HEK293 (cell line): ENCODE data around the gene EBF3.

Source experiments
- CTCF ChIA-PET: fragments of 350-600 bp; formaldehyde crosslinking; extraction: SDS; loops from one replicate; lab custom pipeline; 2021; ENCODE audit warnings: antibody characterized with exemption; lab: Yijun Ruan, JAX
- POLR2A ChIA-PET: fragments of 300-600 bp; formaldehyde crosslinking; extraction: SDS; loops from one replicate; lab custom pipeline; 2020; ENCODE audit warnings: antibody characterized with exemption, inconsistent platforms; lab: Yijun Ruan, JAX
- H3K27ac ChIP-seq: fragments of 200-500 bp; sonication (Bioruptor generic); 2 replicates; pipeline ENCODE4 v1.5.1; 2014; ENCODE audit warnings: low read depth, low read length, control low read depth, inconsistent platforms; ENCODE audit errors: extremely low read depth
- H3K36me3 ChIP-seq, 2 experiments: fragments of 200-500 bp in 1 of 2; sonication (Bioruptor generic) in 1 of 2; 1 replicate in 1 of 2; 2 replicates in 1 of 2; pipeline ENCODE4 v1.5.1; 2014 to 2017; ENCODE audit warnings: inconsistent platforms in 2 of 2, low read length in 2 of 2; ENCODE audit not compliant: control insufficient read depth in 2 of 2, insufficient read depth in 1 of 2
- H3K4me1 ChIP-seq: fragments of 200-500 bp; sonication (Bioruptor generic); 2 replicates; pipeline ENCODE4 v1.5.1; 2014; ENCODE audit warnings: mild to moderate bottlenecking, low read length, inconsistent platforms; ENCODE audit not compliant: control insufficient read depth, insufficient read depth
- H3K4me3 ChIP-seq: 2 replicates; pipeline ENCODE4 v1.5.1; 2011; ENCODE audit warnings: low read depth, mild to moderate bottlenecking, control low read depth, low read length, moderate library complexity
- H3K9me3 ChIP-seq: fragments of 200-500 bp; sonication (Bioruptor generic); 2 replicates; pipeline ENCODE4 v1.5.1; 2014; ENCODE audit warnings: low read depth, low read length, inconsistent platforms; ENCODE audit not compliant: control insufficient read depth, insufficient read depth
- EGR2 ChIP-seq: fragments of 450-650 bp; formaldehyde crosslinking; IDR thresholded peaks from 2 replicates; pipeline ENCODE4 v1.5.1; 2016; ENCODE audit warnings: low read depth, missing biosample characterization, missing genetic modification characterization
- ELK4 ChIP-seq: IDR thresholded peaks from 2 replicates; pipeline ENCODE4 v1.6.1; 2011; ENCODE audit warnings: mild to moderate bottlenecking, low read depth, low read length, borderline replicate concordance
- GLIS1 ChIP-seq: fragments of 450-650 bp; formaldehyde crosslinking; IDR thresholded peaks from 2 replicates; pipeline ENCODE4 v1.5.1; 2016; ENCODE audit warnings: missing biosample characterization, missing genetic modification characterization
- HIC1 ChIP-seq: fragments of 450-650 bp; formaldehyde crosslinking; IDR thresholded peaks from 2 replicates; pipeline ENCODE4 v1.5.1; 2016; ENCODE audit warnings: missing biosample characterization, missing genetic modification characterization
- KLF8 ChIP-seq: fragments of 450-650 bp; formaldehyde crosslinking; IDR thresholded peaks from 2 replicates; pipeline ENCODE4 v1.5.1; 2016; ENCODE audit warnings: missing biosample characterization, missing genetic modification characterization
- SCRT1 ChIP-seq: fragments of 450-650 bp; formaldehyde crosslinking; IDR thresholded peaks from 2 replicates; pipeline ENCODE4 v1.5.1; 2016; ENCODE audit warnings: missing biosample characterization, missing genetic modification characterization, borderline replicate concordance
- SP3 ChIP-seq: fragments of 450-650 bp; formaldehyde crosslinking; IDR thresholded peaks from 2 replicates; pipeline ENCODE4 v1.5.1; 2016; ENCODE audit warnings: missing biosample characterization, missing genetic modification characterization
- WT1 ChIP-seq: fragments of 450-650 bp; formaldehyde crosslinking; IDR thresholded peaks from 2 replicates; pipeline ENCODE4 v1.5.1; 2016; ENCODE audit warnings: missing biosample characterization, missing genetic modification characterization
- YY2 ChIP-seq: fragments of 450-650 bp; formaldehyde crosslinking; IDR thresholded peaks from 2 replicates; pipeline ENCODE4 v1.5.1; 2016; ENCODE audit warnings: missing biosample characterization, missing genetic modification characterization
- ZNF10 ChIP-seq: fragments of 450-650 bp; formaldehyde crosslinking; IDR thresholded peaks from 2 replicates; pipeline ENCODE4 v1.5.1; 2017; ENCODE audit warnings: missing biosample characterization, missing genetic modification characterization
- ZNF133 ChIP-seq: fragments of 450-650 bp; formaldehyde crosslinking; IDR thresholded peaks from 2 replicates; pipeline ENCODE4 v1.5.1; 2016; ENCODE audit warnings: missing biosample characterization, missing genetic modification characterization
- ZNF174 ChIP-seq: fragments of 450-650 bp; formaldehyde crosslinking; IDR thresholded peaks from 2 replicates; pipeline ENCODE4 v1.5.0; 2017; ENCODE audit warnings: missing biosample characterization, mild to moderate bottlenecking, missing genetic modification characterization
- ZNF184 ChIP-seq: fragments of 450-650 bp; IDR thresholded peaks from 2 replicates; pipeline ENCODE4 v1.5.1; 2018; ENCODE audit warnings: missing biosample characterization, mild to moderate bottlenecking, missing genetic modification characterization
- ZNF223 ChIP-seq: fragments of 450-650 bp; formaldehyde crosslinking; IDR thresholded peaks from 2 replicates; pipeline ENCODE4 v1.5.1; 2016; ENCODE audit warnings: missing biosample characterization, missing genetic modification characterization
- ZNF37A ChIP-seq: fragments of 450-650 bp; IDR thresholded peaks from 2 replicates; pipeline ENCODE4 v1.5.1; 2018; ENCODE audit warnings: missing biosample characterization, missing genetic modification characterization
- ZNF394 ChIP-seq: fragments of 450-650 bp; formaldehyde crosslinking; IDR thresholded peaks from 2 replicates; pipeline ENCODE4 v1.5.1; 2016; ENCODE audit warnings: missing biosample characterization, missing genetic modification characterization, mild to moderate bottlenecking, moderate library complexity, borderline replicate concordance
- ZNF398 ChIP-seq: fragments of 450-650 bp; formaldehyde crosslinking; IDR thresholded peaks from 2 replicates; pipeline ENCODE4 v1.5.1; 2017; ENCODE audit warnings: missing biosample characterization, missing genetic modification characterization
- ZNF404 ChIP-seq: fragments of 450-650 bp; formaldehyde crosslinking; IDR thresholded peaks from 2 replicates; pipeline ENCODE4 v1.5.1; 2017; ENCODE audit warnings: missing biosample characterization, missing genetic modification characterization
- ZNF433 ChIP-seq: fragments of 450-650 bp; formaldehyde crosslinking; IDR thresholded peaks from 2 replicates; pipeline ENCODE4 v1.5.1; 2016; ENCODE audit warnings: missing biosample characterization, missing genetic modification characterization, low read depth
- ZNF548 ChIP-seq: fragments of 450-650 bp; formaldehyde crosslinking; IDR thresholded peaks from 2 replicates; pipeline ENCODE4 v1.5.1; 2016; ENCODE audit warnings: missing biosample characterization, missing genetic modification characterization
- ZNF560 ChIP-seq: fragments of 450-650 bp; formaldehyde crosslinking; IDR thresholded peaks from 2 replicates; pipeline ENCODE4 v1.5.1; 2017; ENCODE audit warnings: missing biosample characterization, missing genetic modification characterization, borderline replicate concordance
- ZNF654 ChIP-seq: fragments of 450-650 bp; formaldehyde crosslinking; IDR thresholded peaks from 2 replicates; pipeline ENCODE4 v1.5.1; 2016; ENCODE audit warnings: low read depth, missing biosample characterization, missing genetic modification characterization
- ZNF707 ChIP-seq: fragments of 450-650 bp; formaldehyde crosslinking; IDR thresholded peaks from 2 replicates; pipeline ENCODE4 v1.5.1; 2016; ENCODE audit warnings: missing biosample characterization, missing genetic modification characterization
- ZNF747 ChIP-seq: fragments of 450-650 bp; formaldehyde crosslinking; IDR thresholded peaks from 2 replicates; pipeline ENCODE4 v1.5.1; 2016; ENCODE audit warnings: missing biosample characterization, missing genetic modification characterization
- ZSCAN16 ChIP-seq: fragments of 450-650 bp; formaldehyde crosslinking; IDR thresholded peaks from 2 replicates; pipeline ENCODE4 v1.5.1; 2016; ENCODE audit warnings: missing biosample characterization, missing genetic modification characterization
- ZXDB ChIP-seq: fragments of 450-650 bp; formaldehyde crosslinking; IDR thresholded peaks from 2 replicates; pipeline ENCODE4 v1.5.1; 2016; ENCODE audit warnings: missing biosample characterization, missing genetic modification characterization
- TF ChIP-seq, protein P1 (sequence below): fragments of 450-650 bp; formaldehyde crosslinking; conservative IDR thresholded peaks from 2 replicates; pipeline ENCODE4 v1.5.1; 2016; ENCODE audit warnings: low read depth, missing biosample characterization, missing genetic modification characterization
- TF ChIP-seq, protein P2 (sequence below): sonication (generic); formaldehyde crosslinking; IDR thresholded peaks from 2 replicates; pipeline ENCODE4 v1.8.1; 2022; ENCODE audit warnings: mild to moderate bottlenecking, moderate library complexity, missing genetic modification reagents

The EBF3 gene

GRCh38 chr10:129864601-129865126 is 99.4 kb downstream of the EBF3 start:
- POLR2A ChIA-PET: no interaction called here
- no peak for TF ChIP-seq ZNF747
- TF ChIP-seq HIC1 (tag by site-specific recombination): no peak
- no peak for TF ChIP-seq ZNF394 (tag by site-specific recombination)
- TF ChIP-seq ZNF654 (tag by site-specific recombination): no peak
- no peak for TF ChIP-seq SP3 (tag by site-specific recombination)
- TF ChIP-seq ZNF184: no peak
- no peak for TF ChIP-seq ZNF548
- no peak for TF ChIP-seq GLIS1 (tag by site-specific recombination)
- TF ChIP-seq ZNF223 (tag by site-specific recombination): no peak
- TF ChIP-seq, protein P1, sequence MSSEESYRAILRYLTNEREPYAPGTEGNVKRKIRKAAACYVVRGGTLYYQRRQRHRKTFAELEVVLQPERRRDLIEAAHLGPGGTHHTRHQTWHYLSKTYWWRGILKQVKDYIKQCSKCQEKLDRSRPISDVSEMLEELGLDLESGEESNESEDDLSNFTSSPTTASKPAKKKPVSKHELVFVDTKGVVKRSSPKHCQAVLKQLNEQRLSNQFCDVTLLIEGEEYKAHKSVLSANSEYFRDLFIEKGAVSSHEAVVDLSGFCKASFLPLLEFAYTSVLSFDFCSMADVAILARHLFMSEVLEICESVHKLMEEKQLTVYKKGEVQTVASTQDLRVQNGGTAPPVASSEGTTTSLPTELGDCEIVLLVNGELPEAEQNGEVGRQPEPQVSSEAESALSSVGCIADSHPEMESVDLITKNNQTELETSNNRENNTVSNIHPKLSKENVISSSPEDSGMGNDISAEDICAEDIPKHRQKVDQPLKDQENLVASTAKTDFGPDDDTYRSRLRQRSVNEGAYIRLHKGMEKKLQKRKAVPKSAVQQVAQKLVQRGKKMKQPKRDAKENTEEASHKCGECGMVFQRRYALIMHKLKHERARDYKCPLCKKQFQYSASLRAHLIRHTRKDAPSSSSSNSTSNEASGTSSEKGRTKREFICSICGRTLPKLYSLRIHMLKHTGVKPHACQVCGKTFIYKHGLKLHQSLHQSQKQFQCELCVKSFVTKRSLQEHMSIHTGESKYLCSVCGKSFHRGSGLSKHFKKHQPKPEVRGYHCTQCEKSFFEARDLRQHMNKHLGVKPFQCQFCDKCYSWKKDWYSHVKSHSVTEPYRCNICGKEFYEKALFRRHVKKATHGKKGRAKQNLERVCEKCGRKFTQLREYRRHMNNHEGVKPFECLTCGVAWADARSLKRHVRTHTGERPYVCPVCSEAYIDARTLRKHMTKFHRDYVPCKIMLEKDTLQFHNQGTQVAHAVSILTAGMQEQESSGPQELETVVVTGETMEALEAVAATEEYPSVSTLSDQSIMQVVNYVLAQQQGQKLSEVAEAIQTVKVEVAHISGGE: no peak
- no peak for TF ChIP-seq WT1 (tag by site-specific recombination)
- TF ChIP-seq ZXDB (tag by site-specific recombination): no peak
- CTCF ChIA-PET: no interaction called here

DNA sequence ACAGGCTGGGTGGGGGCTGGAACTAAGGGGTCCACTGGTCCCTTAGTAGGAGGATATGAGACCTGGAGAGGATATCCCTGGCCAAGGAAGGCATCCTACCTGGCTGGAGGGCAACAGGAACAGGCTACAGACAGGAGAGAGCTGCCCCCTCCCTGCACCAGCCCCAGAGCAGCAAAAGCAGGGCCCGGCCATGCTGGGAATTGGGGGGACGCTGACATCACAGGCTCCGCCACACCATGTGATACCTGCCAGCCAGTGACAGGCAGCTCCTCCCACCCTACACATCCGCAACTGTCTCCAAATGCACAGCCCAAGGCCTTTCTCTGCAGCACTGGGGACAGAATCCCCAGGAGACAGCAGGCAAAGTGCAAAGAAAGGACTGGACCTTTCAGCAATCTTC is 100.0 kb downstream of the EBF3 start:
- Histone ChIP-seq H3K27ac (no peak overlapping the region), H3K4me3 (no peak overlapping the region), H3K9me3 (no peaks in the 10 kb centered on the region), H3K4me1 (no peaks in the 10 kb centered on the region), H3K36me3 (peaks cover 0 to 54% of the 10 kb centered on the region in 2 experiments; a peak in 1 of 3 replicates)
- ChIA-PET POLR2A (no interaction called here), CTCF (no interaction called here)
- no peak for TF ChIP-seq ZNF707 (tag by site-specific recombination)
- no peak for TF ChIP-seq ZNF433 (tag by site-specific recombination)
- no peak for TF ChIP-seq ZNF654 (tag by site-specific recombination)
- no peak for TF ChIP-seq ZNF10 (tag by site-specific recombination)
- TF ChIP-seq ZNF404 (tag by site-specific recombination): no peak
- TF ChIP-seq ZNF37A: no peak
- TF ChIP-seq SCRT1: no peak
- TF ChIP-seq ZNF398: no peak
- no peak for TF ChIP-seq ZNF174 (tag by site-specific recombination)
- no peak for TF ChIP-seq KLF8 (tag by site-specific recombination)
- TF ChIP-seq ZNF560 (tag by site-specific recombination): no peak
- TF ChIP-seq, protein P2, sequence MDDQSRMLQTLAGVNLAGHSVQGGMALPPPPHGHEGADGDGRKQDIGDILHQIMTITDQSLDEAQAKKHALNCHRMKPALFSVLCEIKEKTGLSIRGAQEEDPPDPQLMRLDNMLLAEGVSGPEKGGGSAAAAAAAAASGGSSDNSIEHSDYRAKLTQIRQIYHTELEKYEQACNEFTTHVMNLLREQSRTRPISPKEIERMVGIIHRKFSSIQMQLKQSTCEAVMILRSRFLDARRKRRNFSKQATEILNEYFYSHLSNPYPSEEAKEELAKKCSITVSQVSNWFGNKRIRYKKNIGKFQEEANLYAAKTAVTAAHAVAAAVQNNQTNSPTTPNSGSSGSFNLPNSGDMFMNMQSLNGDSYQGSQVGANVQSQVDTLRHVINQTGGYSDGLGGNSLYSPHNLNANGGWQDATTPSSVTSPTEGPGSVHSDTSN (CRISPR knock-in tag): no peak
- TF ChIP-seq ZSCAN16 (tag by site-specific recombination): no peak
- TF ChIP-seq YY2 (tag by site-specific recombination): no peak
- no peak for TF ChIP-seq EGR2
- no peak for TF ChIP-seq ZNF133
- TF ChIP-seq ELK4: no peak

More at GRCh38 chr10:129864601-129865126, 99.4 kb downstream of the EBF3 start:
- no peak overlapping the region for H3K27ac ChIP-seq
- no peaks in the 10 kb centered on the region for H3K4me1 ChIP-seq
- no peaks in the 10 kb centered on the region for H3K9me3 ChIP-seq
- peaks cover 0 to 54% of the 10 kb centered on the region in 2 experiments; a peak in 1 of 3 replicates for H3K36me3 ChIP-seq
- H3K4me3 ChIP-seq: no peak overlapping the region
